Measurements from ENCODE around the gene TNNC1.

The TNNC1 gene

GRCh38 chr3:52484680-52485461 is 31.0 kb upstream of the TNNC1 start:
- FAIRE-seq (peak; percentile 20), DNase-seq (ENCODE audit: low spot score) (no peak)

GRCh38 chr3:52483577-52484381 is 29.9 kb upstream of the TNNC1 start:
- DNase-seq (ENCODE audit: low spot score) (no peak), FAIRE-seq (no peak)

- no peak for FAIRE-seq
- no peak for DNase-seq (ENCODE audit: low spot score)
These were observed 29.2 kb upstream of the TNNC1 start for GRCh38 chr3:52483081-52483480.

- FAIRE-seq (no peak), DNase-seq (ENCODE audit: low spot score) (peak; percentile 36)
These were observed 28.1 kb upstream of the TNNC1 start for GRCh38 chr3:52481819-52482521.

- FAIRE-seq: no peak
These were observed 27.2 kb upstream of the TNNC1 start for GRCh38 chr3:52480768-52481715.

GRCh38 chr3:52479877-52480575 is 26.2 kb upstream of the TNNC1 start:
- FAIRE-seq: no peak
- DNase-seq (ENCODE audit: low spot score): no peak

More at GRCh38 chr3:52480768-52481715, 27.2 kb upstream of the TNNC1 start:
- no peak for DNase-seq (ENCODE audit: low spot score)

GRCh38 chr3:52479037-52479876 is 25.4 kb upstream of the TNNC1 start:
- DNase-seq (ENCODE audit: low spot score): no peak
- FAIRE-seq: no peak

GRCh38 chr3:52477796-52478095 is 23.9 kb upstream of the TNNC1 start:
- DNase-seq (ENCODE audit: low spot score): no peak
- FAIRE-seq: no peak

- FAIRE-seq: no peak
- no peak for DNase-seq (ENCODE audit: low spot score)
These were observed 23.4 kb upstream of the TNNC1 start for GRCh38 chr3:52477076-52477795.

GRCh38 chr3:52473026-52473425 is 19.2 kb upstream of the TNNC1 start:
- DNase-seq (ENCODE audit: low spot score): no peak
- no peak for FAIRE-seq

GRCh38 chr3:52472239-52473000 is 18.6 kb upstream of the TNNC1 start:
- DNase-seq (ENCODE audit: low spot score) (no peak), FAIRE-seq (no peak)

GRCh38 chr3:52471371-52472238 is 17.8 kb upstream of the TNNC1 start:
- DNase-seq (ENCODE audit: low spot score) (no peak), FAIRE-seq (no peak)

GRCh38 chr3:52470920-52471319 is 17.1 kb upstream of the TNNC1 start:
- DNase-seq (ENCODE audit: low spot score) (no peak), FAIRE-seq (no peak)

GRCh38 chr3:52469001-52469400 is 15.2 kb upstream of the TNNC1 start:
- DNase-seq (ENCODE audit: low spot score) (no peak), FAIRE-seq (no peak)

GRCh38 chr3:52468336-52468735 is 14.5 kb upstream of the TNNC1 start:
- DNase-seq (ENCODE audit: low spot score) (no peak), FAIRE-seq (no peak)

- DNase-seq (ENCODE audit: low spot score) (no peak), FAIRE-seq (no peak)
These were observed 9.6 kb upstream of the TNNC1 start for GRCh38 chr3:52463416-52463815.

GRCh38 chr3:52461874-52462273 is 8.0 kb upstream of the TNNC1 start:
- DNase-seq (ENCODE audit: low spot score): no peak
- no peak for FAIRE-seq
